ENCODE measurements around the gene PCBP3.
"Not testable (repeated sequence)": the region's sequence is repeated elsewhere in the genome, so short reads cannot be mapped to it uniquely, and the experiment has no call there.

PCBP3 gene

DNA sequence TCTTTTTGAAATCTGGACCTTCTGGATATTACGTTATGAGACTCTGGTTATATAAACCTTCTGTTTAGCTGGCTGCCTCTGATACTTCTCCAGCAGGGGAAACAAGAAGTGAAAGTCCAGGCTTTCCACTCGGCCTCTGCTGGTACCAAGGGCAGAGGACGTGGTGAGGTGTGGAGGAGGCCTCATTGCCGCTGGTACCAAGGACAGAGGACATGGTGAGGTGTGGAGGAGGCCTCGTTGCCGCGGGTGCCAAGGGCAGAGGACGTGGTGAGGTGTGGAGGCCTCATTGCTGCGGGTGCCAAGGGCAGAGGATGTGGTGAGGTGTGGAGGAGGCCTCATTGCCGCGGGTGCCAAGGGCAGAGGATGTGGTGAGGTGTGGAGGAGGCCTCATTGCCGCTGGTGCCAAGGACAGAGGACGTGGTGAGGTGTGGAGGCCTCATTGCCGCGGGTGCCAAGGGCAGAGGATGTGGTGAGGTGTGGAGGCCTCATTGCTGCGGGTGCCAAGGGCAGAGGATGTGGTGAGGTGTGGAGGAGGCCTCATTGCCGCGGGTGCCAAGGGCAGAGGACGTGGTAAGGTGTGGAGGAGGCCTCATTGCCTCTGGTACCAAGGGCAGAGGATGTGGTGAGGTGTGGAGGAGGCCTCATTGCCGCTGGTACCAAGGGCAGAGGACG lies 242.5 kb downstream of the PCBP3 start:
- FAIRE-seq: not testable (repeated sequence)

- FAIRE-seq: no peak
These were observed 243.1 kb downstream of the PCBP3 start for GRCh38 chr21:45886610-45887026.

- FAIRE-seq: no peak
These were observed 243.6 kb downstream of the PCBP3 start for GRCh38 chr21:45887120-45887611.

DNA sequence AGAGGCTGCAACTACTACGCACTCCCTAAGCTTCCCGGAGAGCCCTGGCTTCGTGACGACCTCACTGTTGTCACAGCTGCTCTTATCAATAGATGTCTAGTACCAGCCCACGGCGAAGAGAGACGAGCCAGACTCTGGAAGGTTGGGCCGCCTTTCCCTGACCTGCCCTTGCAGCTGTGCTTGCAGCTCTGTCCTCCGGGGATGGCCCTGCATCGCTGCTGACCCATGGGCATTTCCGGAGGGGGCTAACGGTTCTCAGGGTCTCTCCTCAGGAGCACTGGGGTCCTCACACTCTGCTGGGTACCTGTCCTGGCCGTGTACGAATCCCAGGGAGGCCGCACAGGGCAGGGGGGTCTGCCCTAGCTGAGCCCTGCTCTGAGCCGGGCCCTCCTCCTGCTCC lies 244.3 kb downstream of the PCBP3 start:
- FAIRE-seq: no peak

- FAIRE-seq: no peak
These were observed 245.0 kb downstream of the PCBP3 start for GRCh38 chr21:45888386-45889009.

- no peak for FAIRE-seq
These were observed 245.7 kb downstream of the PCBP3 start for GRCh38 chr21:45889256-45889655.

DNA sequence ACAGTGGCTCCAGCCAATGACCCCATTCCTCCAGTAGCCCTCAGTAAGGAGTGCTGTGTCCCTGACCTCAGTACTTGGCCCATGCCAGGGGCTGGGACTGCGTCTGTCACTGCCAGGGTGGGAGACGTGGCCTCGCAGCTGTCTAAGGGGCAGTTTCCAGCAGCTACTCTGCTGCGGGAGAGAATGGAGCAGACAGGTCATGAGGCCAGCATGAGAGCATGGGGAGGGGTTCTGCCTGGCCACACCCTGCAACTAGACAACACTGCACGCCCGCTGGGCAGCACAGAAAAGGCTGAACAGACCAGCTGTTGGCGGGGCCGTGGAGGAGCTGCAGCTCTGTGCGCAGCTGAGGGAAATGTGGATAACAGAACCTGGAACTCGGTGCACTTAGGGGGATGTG lies 246.4 kb downstream of the PCBP3 start:
- no peak for FAIRE-seq

GRCh38 chr21:45891388-45892155 lies 248.0 kb downstream of the PCBP3 start:
- no peak for FAIRE-seq

GRCh38 chr21:45892156-45892915 lies 248.8 kb downstream of the PCBP3 start:
- FAIRE-seq: no peak

DNA sequence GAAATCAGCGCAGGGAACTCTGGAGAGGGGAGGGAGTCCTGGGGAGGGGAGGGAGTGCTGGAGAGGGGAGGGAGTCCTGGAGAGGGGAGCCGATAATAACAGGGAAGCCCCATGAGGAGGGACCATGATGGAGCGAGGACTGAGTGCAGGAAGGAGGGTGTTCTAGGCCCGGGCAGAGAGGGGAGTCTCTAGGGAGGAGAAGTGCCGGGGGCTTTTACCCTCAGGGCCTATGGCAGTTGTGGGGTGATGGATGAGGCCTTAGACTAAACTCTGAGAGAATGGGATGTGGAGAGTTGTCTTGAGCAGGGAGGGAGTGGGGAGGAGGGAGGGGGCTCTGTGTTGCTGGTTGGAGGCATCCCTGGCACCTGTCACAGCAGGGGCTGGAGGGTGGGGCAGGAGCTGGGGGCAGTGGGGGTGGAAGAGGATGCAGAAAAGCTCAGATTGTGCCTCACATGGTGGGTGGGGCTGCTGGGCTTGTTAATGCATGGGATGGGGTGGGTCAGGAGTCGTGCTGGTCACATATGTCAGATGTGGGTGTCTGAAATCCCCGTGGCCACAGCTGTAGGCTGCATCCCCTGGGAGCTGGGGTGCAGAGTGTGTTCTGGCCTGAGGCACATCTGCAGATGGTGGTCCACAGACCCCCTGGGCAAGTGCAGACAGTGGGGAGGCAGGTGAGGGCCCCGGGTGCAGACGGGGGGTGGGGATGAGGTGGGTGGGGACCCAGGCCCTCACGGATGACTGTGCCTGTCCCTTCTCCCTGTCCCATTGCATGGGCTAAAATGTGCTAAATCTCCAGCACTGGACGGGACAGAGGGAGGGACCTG lies 249.6 kb downstream of the PCBP3 start:
- no peak for FAIRE-seq

- no peak for FAIRE-seq
These were observed 250.4 kb downstream of the PCBP3 start for GRCh38 chr21:45893740-45894449.

DNA sequence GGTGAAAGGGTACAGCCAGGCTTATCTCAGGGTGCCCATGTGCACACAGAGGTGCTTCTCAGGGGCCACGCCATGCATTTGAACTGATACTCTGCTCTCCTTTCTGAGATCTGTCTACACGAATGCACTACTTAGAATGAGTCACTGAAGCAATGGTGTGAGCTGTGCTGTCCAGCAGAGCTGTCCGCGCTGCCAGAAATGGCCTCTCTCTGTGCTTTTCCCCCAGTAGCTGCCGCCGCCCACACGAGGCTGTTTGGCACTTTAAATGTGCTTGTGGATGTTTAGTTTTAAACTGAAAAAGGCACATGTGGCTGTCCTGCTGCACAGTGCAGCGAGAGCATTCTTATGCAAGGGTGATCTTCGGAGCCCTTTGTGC lies 250.9 kb downstream of the PCBP3 start:
- no peak for FAIRE-seq

DNA sequence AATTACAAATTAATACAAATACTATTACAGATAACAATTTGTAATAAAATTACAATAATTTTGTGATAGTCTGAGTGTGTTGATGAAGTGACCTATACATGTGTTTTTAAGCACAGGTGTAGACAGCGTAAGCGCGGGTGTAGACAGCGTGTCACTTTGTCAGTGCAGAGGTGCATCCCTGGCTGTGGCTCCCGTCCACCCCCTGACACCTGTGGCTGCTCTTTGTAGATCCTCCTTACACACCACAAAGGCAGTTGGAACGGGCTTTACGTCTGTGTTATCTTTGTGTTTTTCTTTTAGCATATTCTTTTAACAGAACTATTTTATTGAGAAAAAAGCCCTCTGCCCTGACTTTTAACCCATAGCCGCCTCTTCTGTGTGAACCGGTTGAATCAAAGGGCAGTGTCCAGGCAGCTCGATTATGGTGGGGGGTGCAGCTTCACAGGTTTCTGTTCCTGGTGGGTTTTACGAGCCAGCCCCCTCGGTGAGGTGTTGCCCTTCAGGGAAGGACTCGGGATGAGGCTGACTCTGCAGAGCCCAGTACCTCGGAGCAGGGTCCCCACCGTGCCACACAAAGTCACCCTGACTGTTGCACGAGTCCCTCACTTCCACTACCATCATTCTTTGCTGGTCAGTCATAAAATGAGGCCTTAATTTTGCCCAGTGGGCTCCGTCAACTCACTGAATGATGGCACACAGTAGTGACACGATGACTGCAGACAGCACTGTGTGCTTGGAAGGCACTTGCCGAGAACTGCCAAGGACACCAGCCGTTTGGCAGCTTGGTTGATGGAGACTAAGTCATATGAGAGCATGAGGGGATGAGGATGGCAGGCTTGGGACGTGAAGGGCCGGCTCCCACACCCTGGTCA lies 251.6 kb downstream of the PCBP3 start:
- no peak for FAIRE-seq

DNA sequence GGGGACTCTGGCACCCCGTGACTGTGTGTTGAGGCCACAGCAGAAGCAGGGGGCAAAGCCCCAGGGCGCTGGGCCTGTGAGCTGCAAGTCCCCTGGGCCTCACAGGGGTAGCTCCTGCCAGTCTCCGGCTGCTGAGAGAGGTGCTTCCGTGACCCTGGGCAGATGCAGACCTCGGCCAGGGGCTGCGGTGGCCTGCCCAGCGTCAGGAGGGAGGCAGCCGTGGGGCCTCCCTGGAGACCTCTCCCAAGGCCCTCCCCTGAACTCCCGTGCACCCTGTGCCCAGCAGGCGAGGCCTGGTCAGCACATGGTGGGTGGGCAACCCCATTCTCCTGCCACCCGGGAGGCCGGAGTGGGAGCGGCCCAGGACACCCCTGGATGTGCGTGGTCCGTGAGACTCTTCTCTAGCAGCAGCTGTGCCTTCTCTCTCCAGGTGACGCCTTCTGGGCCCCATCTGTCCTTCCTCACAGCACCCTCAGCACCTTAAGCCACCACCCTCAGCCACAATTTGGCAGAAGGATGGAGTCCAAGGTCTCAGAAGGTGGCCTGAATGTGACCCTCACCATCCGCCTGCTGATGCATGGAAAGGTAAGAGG lies 252.3 kb downstream of the PCBP3 start:
- FAIRE-seq: no peak

DNA sequence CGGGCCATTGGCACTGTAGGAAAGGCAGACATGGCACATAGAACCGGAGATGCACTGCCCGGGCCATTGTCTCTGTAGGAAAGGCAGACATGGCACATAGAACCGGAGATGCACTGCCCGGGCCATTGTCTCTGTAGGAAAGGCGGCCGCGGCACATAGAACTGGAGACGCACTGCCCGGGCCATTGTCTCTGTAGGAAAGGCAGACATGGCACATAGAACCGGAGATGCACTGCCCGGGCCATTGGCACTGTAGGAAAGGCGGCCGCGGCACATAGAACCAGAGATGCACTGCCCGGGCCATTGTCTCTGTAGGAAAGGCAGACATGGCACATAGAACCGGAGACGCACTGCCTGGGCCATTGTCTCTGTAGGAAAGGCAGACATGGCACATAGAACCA lies 252.9 kb downstream of the PCBP3 start:
- FAIRE-seq: not testable (repeated sequence)

GRCh38 chr21:45897191-45898027 lies 253.9 kb downstream of the PCBP3 start:
- FAIRE-seq: no peak

DNA sequence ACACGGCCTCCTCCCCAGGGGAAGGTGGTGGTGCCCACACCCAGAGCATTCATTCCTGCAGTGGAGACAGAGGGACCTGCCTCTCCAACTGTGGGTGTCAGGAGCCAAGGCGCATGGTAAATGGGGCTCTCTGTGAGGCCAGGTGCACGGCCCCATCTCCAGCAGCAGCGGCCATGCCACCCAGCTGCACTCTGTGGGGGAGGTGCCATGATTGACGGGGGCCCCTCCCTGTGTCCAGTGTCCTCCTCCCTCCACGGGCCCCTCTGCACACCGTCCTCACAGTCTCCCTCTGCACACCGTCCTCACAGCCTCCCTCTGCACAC lies 254.5 kb downstream of the PCBP3 start:
- FAIRE-seq: no peak

GRCh38 chr21:45898781-45899180 lies 255.3 kb downstream of the PCBP3 start:
- no peak for FAIRE-seq

GRCh38 chr21:45899317-45900033 lies 255.9 kb downstream of the PCBP3 start:
- no peak for FAIRE-seq

Measured in TTC549 (cell line).